Nephron progenitor cell (in vitro differentiated cells): ENCODE data around the gene RIMS1.

Experiments
- DNase-seq: peaks from one replicate; pipeline ENCODE4 v3.0.0; 2021
- H3K27ac Mint-ChIP-seq: 2 replicates; pipeline ENCODE4 v1.8.0; 2021; ENCODE audit warnings: mild to moderate bottlenecking, moderate library complexity, mixed read lengths
- H3K27me3 Mint-ChIP-seq: 2 replicates; pipeline ENCODE4 v1.8.0; 2021; ENCODE audit warnings: mild to moderate bottlenecking, low read depth, mixed read lengths; ENCODE audit not compliant: poor library complexity
- H3K36me3 Mint-ChIP-seq: 2 replicates; pipeline ENCODE4 v1.8.0; 2021; ENCODE audit warnings: low read depth, mixed read lengths
- H3K4me1 Mint-ChIP-seq: 2 replicates; pipeline ENCODE4 v1.8.0; 2021; ENCODE audit warnings: mixed read lengths
- H3K4me3 Mint-ChIP-seq: 2 replicates; pipeline ENCODE4 v1.8.0; 2021; ENCODE audit warnings: mild to moderate bottlenecking, moderate library complexity, mixed read lengths
- H3K9me3 Mint-ChIP-seq: 2 replicates; pipeline ENCODE4 v1.8.0; 2021; ENCODE audit warnings: mild to moderate bottlenecking, moderate library complexity, mixed read lengths
- CTCF ChIP-seq: fragments of 200-600 bp; sonication (generic); IDR thresholded peaks from 2 replicates; pipeline ENCODE4 v1.5.0; 2021; ENCODE audit warnings: antibody characterized with exemption

Gene RIMS1

GRCh38 chr6:72411872-72412708, 525.7 kb downstream of the RIMS1 start:
- peak; percentile 100 for TF ChIP-seq CTCF
- Mint-ChIP-seq H3K9me3 (no peaks in the 10 kb centered on the region), H3K36me3 (no peaks in the 10 kb centered on the region), H3K27me3 (peaks cover 3% of the 10 kb centered on the region), H3K4me1 (peaks cover 18% of the 10 kb centered on the region), H3K4me3 (no peak overlapping the region), H3K27ac (no peak overlapping the region)
- peak; percentile 72 for DNase-seq

- no peaks in the 10 kb centered on the region for H3K9me3 Mint-ChIP-seq
- H3K36me3 Mint-ChIP-seq, result no peaks in the 10 kb centered on the region
- TF ChIP-seq CTCF, result no peak
- no peak for DNase-seq
- H3K27me3 Mint-ChIP-seq, result peaks cover 3% of the 10 kb centered on the region
- peaks cover 24% of the 10 kb centered on the region for H3K4me1 Mint-ChIP-seq
- H3K27ac Mint-ChIP-seq, result no peak overlapping the region
- no peak overlapping the region for H3K4me3 Mint-ChIP-seq
Observed at GRCh38 chr6:72412709-72413044, 526.3 kb downstream of the RIMS1 start.

- no peak for DNase-seq
Observed at GRCh38 chr6:72413884-72414283, 527.5 kb downstream of the RIMS1 start.

GRCh38 chr6:72414657-72415056, 528.3 kb downstream of the RIMS1 start:
- peaks cover 34% of the 10 kb centered on the region for H3K4me1 Mint-ChIP-seq

More at GRCh38 chr6:72413884-72414283, 527.5 kb downstream of the RIMS1 start:
- peaks cover 34% of the 10 kb centered on the region for H3K4me1 Mint-ChIP-seq
- H3K27me3 Mint-ChIP-seq, result peaks cover 3% of the 10 kb centered on the region
- no peak for TF ChIP-seq CTCF
- no peaks in the 10 kb centered on the region for H3K9me3 Mint-ChIP-seq
- no peaks in the 10 kb centered on the region for H3K36me3 Mint-ChIP-seq
- H3K27ac Mint-ChIP-seq, result no peak overlapping the region
- no peak overlapping the region for H3K4me3 Mint-ChIP-seq

GRCh38 chr6:72416744-72417465, 530.6 kb downstream of the RIMS1 start:
- Mint-ChIP-seq H3K4me1 (peaks cover 43% of the 10 kb centered on the region), H3K9me3 (no peaks in the 10 kb centered on the region), H3K27ac (no peak overlapping the region), H3K27me3 (peaks cover 3% of the 10 kb centered on the region), H3K4me3 (no peak overlapping the region), H3K36me3 (no peaks in the 10 kb centered on the region)
- DNase-seq, result no peak
- TF ChIP-seq CTCF, result no peak

More at GRCh38 chr6:72414657-72415056, 528.3 kb downstream of the RIMS1 start:
- no peak overlapping the region for H3K27ac Mint-ChIP-seq
- H3K4me3 Mint-ChIP-seq, result no peak overlapping the region
- H3K36me3 Mint-ChIP-seq, result no peaks in the 10 kb centered on the region
- TF ChIP-seq CTCF, result no peak
- peaks cover 3% of the 10 kb centered on the region for H3K27me3 Mint-ChIP-seq
- no peaks in the 10 kb centered on the region for H3K9me3 Mint-ChIP-seq
- DNase-seq, result no peak
